Measurements from ENCODE around the gene INO80.
"Not testable (repeated sequence)": the region's sequence is repeated elsewhere in the genome, so short reads cannot be mapped to it uniquely, and the experiment has no call there.

Gene INO80

DNA sequence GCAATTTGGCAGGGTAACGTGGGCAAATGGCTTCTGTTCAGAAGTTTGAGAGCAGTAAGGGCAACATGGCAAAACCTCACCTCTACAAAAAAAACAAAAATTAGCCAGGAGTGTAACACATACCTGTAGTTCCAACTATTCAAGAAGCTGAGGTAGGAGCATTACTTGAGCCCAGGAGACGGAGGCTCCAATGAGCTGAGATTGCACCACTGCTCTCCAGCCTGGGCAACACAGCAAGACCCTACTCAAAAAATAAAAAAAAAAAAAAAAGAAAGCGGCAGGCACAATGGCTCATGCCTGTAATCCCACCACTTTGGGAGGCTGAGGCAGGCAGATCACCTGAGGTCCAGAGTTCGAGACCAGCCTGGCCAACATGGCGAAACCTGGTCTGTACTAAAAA is 5.9 kb upstream of the INO80 start:
- DNase-seq, result no peak

DNA sequence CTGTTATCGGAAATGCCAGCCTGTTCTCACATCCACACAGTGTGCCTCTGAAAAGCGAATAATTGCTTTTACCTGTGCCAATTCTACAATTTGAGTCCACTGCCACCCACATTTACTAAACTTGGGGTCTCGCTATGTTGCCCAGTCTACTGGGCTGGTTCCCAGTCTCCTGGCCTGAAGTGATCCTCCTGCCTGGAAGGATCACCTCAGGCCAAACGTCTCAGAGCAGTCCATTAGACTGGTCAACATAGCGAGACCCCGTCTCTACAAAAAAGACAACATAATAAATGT is 827 bp upstream of the INO80 start:
- no peak for DNase-seq

DNA sequence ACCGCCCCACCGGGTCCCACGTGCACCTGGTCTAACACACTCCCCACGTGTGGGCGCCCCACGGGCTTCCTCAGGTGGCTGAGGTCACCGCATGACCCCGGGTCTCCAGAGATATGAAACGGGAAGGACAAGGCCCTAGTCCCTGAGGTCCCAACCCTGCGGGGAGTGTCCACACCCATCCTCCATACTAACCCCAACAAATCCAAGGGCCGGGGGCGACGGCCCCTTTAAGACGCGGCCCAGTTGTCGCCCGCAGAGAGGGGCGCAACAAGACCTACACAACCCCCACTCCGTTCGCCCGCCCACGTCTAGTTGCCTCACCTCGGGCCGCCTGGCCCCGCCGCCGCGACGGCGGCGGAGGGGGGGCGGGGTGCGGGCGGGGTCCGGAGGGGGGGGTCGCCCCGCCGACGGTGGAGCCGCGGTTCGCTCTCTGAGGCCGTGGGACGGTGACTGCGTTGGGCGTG is 396 bp downstream of the INO80 start:
- peak; percentile 78 to 80 for DNase-seq

DNA sequence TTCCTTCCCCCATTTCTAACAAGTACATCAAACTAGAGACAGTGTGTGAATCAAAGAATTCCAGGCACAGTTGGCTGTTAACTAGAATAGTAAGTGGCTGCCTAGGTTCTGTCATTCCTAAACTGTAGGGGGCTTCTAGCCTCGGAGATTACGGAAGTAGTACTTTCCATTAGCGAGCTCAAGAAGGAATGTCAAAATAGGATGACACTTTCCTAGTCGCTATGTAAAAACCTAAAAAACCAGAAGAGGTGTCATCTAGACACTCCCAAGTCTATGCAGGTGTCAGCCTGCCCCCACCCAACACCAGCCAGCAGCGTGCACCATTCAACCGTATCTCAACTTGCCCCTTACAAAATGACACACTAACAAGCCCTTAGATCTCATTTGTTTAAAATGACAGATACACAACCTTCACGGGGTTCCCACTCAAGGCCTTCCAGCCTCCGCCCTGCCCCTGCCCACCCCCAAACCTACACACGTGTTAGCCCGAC is 874 bp downstream of the INO80 start:
- no peak for DNase-seq

DNA sequence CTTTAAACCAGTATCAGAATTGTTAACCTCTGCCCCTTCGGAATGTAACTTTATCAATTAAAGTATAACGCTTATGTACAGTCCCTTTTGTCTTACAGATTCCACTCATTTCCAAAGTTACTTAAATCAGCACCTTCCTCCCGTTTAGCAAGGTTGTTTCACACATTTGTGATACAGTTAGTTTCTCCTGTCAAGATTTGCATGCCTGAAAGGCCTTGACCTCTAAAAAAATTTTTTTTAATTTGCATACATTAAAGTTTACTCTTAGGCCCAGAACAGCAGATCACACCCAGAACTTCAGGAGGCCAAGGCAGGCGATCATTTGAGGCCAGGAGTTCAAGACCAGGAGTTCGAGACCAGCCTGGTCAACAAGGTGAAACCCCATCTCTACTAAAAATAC is 9.1 kb downstream of the INO80 start:
- no peak for DNase-seq

DNA sequence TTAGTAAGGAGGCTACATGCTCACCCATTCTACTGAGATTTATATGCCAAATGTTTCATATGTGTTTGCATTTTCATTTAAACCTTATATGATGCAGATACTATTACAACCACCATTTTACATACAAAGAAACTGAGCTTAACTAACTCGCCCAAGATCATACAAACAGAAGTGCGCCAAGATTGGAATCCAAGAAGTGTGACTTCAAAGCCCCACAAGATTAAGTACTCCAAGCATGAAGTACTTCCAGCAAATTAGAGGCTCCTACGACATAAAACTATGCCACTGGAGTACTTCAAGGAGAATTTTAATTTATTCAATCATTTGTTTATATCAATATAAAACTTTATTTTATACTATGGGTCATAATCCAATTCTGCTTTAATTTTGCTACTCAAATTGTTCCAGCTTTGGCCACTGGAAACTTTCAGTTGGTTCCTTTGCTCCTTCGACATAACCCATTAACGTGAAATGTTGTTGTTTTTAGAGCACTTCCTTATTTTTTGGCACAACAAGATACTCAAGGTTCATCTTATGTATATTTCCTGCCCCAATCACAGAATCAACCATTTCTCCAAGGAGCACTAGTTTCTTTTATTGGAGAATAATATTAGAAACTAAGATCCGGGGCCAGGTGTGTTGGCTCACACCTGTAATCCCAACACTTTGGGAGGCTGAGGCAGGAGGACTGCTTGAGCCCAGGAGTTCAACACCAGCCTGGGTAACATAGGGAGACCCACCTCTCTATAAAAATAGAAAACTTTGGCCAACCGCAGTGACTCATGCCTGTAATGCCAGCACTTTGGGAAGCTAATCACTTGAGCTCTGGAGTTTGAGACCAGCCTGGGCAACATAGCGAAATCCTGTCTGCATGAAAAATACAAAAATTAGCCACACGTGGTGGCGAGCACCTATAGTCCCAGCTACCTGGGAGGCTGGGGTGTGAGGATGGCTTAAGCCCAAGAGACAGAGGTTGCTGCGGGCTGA is 10.4 kb downstream of the INO80 start:
- no peak for DNase-seq

DNA sequence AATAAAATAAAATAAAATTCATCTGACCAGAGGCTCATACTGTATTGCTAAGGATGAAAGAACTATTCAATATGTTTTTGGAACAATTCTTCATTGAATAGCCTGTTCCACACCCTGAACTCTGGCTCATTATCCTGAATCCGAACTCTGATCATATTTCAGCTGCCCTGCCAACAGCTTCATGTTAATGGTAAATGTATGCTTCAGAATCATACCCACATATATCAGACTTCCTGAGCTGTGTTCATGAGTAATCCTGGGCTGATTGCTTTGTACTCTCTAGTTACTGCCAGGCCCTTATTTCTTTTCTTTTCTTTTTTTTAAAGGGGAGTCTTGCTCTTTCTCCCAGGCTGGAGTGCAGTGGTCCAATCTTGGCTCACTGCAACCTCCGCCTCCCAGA is 11.8 kb downstream of the INO80 start:
- DNase-seq, result no peak

DNA sequence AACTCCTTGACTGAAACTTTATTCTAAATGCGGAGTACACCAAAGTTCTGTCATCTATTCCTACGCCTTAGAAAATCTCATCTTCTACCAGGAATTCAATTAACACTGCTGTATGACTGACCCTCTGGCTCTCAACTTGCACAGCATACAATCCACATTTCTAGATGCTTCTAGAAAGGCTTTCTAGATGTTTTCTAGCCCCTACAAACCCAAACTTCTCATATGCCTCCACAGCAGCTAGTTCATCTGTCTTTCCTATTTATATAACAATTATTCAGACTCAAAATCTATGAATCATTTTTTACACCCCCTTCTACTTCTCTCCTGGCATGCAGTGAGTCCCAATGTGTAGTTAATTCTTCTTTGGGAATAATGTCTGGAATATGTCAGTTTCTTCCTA is 13.2 kb downstream of the INO80 start:
- no peak for DNase-seq

DNA sequence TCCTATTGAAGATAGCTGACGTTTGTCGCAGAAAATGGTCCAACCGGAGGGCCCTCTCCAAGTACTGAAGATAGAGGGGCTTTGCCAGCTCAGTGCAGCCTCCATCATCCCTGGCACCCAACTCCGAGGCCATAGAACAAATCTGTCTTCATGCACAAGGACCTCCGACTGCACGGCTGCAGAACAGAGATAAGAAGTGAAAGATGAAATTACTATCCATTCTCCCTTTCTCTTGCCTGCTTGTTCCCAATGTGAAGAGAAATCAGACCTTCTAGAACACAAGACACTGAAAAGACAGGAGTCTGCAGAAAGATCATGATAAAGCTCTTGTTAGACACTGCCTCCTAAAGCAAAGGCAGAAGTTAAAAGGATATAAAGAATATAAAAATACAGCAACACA is 19.9 kb downstream of the INO80 start:
- no peak for DNase-seq

DNA sequence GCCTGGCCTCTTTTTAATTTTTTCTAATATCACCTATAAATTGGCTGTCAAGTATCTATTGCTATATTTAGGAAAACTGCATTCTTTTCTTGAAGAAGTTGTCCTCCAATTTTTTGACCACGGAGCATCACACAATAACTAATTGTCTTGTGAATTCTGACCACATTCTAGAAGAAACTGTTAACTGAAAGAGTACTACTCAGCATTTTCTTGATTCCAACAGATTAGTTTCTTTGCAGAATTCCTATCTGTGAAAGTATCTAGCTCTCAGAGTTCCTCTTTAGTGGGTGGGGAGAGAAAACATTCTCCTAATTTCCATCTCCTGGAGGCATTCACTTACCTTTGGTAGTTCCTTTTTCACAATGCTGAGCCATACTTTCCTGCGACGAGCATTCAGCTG is 31.1 kb downstream of the INO80 start:
- no peak for DNase-seq

DNA sequence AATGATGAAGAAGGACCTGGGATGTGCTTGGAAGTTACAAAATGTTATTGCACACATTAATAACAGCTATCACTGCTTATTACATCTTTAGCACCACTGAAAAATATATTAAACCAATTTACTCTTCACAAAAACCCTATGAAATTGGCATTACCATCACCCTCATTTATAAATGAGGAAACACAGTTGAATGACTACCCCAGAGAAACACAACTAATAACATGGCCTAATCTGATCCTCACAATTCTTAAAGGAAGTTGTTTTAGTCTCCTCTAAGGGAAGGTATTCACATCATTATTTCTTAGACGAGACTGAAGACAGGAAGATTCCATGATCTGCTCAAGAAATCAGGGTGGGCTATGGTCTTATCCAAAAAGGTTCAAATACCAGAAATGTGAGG is 35.9 kb downstream of the INO80 start:
- no peak for DNase-seq

DNA sequence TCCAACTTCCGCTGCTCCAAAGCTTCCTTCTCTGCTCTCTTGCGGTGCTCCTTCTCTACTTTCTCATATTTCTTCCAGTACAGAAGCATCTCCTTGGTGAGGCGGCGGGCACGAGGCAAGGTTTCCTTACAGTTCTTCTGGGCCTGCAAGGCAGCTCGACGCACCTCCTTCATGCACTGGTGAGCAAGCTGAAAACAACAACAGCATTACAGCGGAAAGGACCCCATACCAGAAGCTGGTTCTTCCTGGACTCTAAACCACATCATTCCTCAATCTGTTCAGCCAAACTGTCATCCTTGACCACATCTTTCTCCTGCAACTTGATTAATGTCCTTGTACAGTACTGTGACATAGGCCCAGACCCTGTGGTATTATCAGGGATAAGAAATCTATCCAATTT is 36.4 kb downstream of the INO80 start:
- no peak for DNase-seq

DNA sequence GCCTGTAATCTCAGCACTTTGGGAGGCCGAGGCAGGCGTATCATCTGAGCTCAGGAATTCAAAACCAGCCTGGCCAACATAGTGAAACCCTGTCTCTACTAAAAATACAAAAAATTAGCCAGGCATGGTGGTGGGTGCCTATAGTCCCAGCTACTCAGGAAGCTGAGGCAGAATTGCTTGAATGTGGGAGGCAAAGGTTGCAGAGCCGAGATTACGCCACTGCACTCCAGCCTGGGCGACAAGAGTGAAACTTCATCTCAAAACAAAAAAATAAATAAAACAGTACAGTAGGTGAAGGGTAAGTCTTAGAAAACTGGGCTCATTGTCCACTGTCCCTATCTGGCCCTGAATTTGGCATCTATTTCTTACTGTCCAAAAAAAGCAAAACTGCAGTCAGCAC is 37.2 kb downstream of the INO80 start:
- not testable (repeated sequence) for DNase-seq

DNA sequence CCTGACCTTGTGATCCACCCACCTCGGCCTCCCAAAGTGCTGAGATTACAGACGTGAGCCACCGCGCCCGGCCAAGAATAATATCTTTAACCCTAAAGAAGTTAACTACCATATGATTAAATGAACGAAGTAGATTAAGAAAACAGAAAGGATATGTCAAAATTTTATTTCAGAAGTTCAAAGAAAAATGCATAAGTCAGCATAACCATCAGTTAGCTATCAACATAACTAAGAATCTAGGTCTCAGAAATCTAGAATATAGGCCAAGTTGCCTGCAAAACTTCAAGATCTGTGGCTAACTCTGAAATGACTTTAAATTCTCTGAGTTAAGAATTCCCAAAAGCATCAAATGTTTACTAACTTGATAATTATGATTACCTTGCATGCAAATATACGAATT is 38.0 kb downstream of the INO80 start:
- no peak for DNase-seq

DNA sequence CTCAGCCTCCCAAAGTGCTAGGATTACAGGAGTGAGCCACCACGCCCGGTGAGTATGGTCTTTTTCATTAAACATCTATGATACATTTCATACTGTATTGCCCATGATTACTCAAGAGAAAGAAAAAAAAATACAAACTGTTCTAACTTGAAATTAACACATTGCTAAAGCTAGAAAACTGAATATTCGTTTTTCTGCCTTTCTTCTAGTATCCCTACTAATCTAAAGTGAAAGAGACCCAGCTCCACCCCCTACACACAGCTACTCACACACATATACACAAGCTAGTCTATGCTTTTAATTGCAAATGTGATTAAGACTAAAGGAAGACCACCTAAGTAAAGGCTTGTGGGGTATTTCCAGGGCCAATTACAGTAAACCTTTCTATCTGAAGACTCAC is 43.1 kb downstream of the INO80 start:
- DNase-seq, result no peak

DNA sequence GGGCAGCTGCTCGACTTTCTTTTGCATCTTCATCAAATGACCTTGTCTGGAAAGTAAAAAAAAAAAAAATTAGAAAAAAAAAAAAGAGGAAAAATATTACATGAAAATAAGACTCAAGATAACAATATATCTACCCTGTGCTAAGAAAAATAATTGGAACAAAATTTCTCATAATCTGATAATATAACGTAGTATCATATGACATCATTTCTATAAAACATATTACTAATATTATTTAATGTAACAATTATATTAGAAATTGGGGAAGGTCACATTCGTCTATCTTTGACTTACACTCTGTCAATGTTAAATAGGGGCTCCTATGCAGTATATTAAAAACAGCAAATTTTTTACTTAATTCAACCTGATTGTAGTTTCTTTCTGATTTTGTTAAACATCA is 44.1 kb downstream of the INO80 start:
- DNase-seq, result no peak

DNA sequence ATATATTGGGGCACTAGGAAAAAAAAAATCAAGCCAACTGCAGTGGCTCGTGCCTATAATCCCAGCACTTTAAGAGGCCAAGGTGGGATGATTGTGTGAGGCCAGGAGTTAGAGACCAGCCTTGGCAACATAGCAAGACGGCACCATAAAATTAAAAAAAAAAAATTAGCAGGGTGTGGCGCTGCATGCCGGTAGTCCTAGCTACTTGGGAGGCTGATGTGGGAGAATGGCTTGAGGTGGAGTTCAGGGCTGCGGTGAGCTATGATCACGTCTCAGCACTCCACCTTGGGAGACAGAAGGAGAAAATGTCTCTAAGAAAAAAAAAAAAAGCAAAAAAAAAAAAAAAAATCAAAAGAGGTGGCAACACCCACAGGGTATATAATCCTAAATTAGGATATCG is 49.6 kb downstream of the INO80 start:
- no peak for DNase-seq

DNA sequence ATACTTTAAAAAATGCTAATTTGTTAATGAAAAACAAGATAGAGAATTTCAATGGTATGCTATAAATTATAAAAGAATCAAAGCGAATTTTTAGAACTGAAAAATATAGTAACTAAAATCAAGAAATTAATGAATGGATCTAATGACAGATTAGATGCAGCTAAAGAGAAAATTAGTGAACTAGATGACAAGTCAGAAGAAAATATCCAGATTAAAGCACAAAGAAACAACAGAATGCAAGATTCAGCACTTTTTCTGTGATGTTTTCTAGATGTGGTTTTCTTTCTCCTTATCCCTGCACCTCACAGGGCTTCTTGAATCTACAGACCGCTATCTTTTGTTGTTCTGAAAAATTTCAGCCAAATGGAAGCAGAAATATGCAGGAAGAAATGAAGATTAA is 54.4 kb downstream of the INO80 start:
- DNase-seq, result no peak

DNA sequence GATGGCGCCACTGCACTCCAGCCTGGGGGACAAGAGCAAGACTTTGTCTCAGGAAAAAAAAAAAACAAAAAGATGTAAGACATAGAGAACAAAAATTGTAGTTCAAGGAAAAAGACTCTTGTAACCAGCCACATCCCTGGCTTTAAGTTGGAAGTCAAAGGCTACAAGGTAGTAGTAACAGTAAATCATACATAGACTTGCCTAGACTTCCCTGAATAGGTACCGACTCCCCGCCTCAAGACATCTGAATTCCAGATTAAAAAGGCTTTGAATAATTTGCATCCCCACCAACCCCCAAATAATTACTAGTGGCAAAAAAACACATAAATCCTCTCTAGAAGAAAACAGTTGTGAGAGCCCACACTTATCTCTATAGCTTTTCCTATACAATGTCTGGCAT is 55.6 kb downstream of the INO80 start:
- no peak for DNase-seq

DNA sequence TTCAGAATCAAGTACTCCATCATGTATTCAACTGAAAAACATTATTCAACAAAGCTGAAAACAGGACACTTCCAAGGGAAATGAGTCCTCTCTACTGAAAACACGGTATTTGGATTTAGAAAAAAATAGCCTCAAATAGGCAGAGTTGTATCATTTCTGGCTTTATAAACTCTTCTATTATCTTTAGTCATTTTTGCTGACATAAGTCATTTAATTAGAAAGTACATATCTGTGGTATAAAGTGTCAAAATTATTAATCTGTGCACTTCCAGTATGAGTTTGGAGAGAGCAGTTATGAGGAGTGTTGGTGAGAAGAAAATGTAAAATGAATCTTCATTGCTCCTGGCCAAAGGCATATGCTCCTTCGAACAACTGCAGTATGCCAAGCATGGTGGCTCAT is 59.3 kb downstream of the INO80 start:
- no peak for DNase-seq

DNA sequence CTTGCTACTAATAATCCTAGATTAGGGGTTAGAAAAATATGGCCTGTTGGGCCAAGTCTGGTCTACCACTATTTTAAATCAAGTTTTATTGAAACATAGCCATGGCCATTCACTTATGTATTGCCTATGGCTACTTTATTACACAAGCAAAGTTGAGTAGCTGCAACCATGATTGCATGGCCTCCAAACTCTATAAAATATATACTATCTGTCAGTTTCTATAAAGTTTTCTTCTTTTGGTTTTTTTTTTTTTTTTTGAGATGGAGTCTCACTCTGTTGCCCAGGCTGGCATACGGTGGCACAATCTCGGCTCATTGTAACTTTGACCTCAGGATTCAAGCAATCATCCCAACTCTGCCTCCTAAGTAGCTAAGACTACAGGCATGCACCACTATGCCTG is 60.4 kb downstream of the INO80 start:
- DNase-seq, result no peak

DNA sequence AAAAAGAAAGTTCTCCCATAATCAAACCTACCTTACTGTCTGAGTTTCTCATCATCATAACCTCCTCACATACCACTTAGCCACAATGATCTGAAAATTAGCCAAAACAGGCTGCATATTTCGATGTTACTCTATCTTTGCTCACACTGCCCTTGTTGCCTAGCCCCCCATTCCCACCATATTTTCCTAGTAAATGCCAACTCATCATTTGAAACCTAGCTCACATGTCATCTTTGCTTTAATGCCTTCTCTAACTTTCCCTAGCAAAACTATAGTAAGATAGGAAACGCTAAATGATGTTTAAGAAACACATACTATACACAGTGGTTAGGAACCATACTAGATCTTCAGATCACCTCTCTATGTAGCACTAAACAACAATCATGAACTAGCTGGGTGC is 64.9 kb downstream of the INO80 start:
- no peak for DNase-seq

DNA sequence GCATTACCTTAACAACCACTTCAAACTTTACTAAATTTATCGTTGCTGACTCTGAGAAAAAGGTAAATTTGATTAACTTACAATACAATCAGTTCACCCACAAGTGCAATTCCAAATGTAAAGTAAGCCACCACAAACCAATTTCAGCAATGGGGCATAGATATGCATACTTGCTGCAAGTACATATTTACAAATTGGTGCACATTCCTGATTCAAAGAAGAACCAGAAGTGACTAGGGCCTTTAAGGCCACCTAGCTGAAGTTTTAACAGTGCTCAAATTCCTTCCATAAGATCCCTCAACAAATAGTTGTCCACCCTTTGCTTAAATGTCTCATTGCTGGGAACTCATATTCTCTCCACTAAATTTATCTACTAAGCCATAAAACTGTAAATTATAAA is 67.2 kb downstream of the INO80 start:
- no peak for DNase-seq

DNA sequence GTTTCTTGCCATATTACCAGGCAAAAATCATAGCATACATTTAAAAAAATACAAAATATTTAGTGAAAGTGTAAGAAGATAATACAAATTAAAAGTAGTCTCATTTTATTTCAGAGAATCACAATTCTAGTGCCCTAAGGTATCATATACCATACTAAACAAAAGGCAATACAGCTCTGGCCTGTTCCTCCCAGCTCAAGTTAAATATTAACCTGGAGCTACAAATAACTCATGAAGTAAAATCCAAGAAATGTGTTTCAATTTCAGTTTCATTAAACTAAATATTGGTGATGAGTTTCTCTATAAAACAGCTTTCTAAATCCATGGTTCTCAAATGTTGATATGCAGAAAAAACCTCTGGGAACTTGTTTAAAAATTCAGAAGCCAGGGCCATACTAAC is 67.7 kb downstream of the INO80 start:
- DNase-seq, result no peak

DNA sequence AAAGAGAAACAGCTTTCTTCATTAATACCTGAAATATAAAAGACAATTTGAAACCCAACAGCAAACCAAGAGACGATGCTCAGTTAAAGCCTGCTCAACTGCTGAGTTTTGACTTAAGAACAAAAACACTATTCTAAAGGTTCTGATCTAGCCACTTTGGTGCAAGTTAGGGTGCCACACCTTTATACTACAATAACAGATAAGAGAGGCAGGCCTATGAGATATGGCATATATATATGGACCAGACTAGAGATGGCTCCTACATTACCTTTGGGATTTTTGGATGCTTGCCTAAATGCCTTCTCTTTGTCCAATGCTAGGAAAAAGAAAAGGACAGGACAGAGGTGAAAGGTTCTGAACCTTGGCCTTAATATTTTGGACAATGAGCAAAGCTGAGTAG is 68.6 kb downstream of the INO80 start:
- DNase-seq, result no peak

All from CD4-positive, alpha-beta T cell treated with Interferon alpha-2 for 1 hour (primary cell).